A549 (cell line): ENCODE results near the gene ABLIM3.

Experiments used
- CBX2 ChIP-seq: fragments of 200-600 bp; sonication (generic); IDR thresholded peaks from 2 replicates; pipeline ENCODE4 v1.6.1; 2016; ENCODE audit warnings: low read depth, mild to moderate bottlenecking, borderline replicate concordance
- CTCF ChIP-seq: fragments of >200 bp; sonication (Bioruptor Twin); formaldehyde crosslinking; IDR thresholded peaks from 3 replicates; pipeline ENCODE4 v1.5.1; 2016
- EP300 ChIP-seq, 2 experiments: fragments of >200 bp; sonication (Bioruptor Twin); formaldehyde crosslinking; IDR thresholded peaks; 2 replicates in 1 of 2; 3 replicates in 1 of 2; pipeline ENCODE4 v1.6.1; 2016 to 2017
- HOXB5 ChIP-seq: fragments of 250-450 bp; sonication (Bioruptor Pico); IDR thresholded peaks from 2 replicates; pipeline ENCODE4 v1.5.0; 2020; ENCODE audit warnings: mild to moderate bottlenecking, moderate library complexity
- POLR2A ChIP-seq: IDR thresholded peaks from 2 replicates; pipeline ENCODE4 v1.6.1; 2012; ENCODE audit warnings: mild to moderate bottlenecking, low read length
- ZC3H11A ChIP-seq: fragments of 450-650 bp; IDR thresholded peaks from 2 replicates; pipeline ENCODE4 v1.6.1; 2014; ENCODE audit warnings: antibody characterized with exemption, mild to moderate bottlenecking
- ZFP36 ChIP-seq: fragments of 450-650 bp; IDR thresholded peaks from 2 replicates; pipeline ENCODE4 v1.6.1; 2014; ENCODE audit warnings: borderline replicate concordance; ENCODE audit not compliant: partially characterized antibody
- TF ChIP-seq, protein P1 (sequence below): fragments of >200 bp; sonication (Bioruptor Twin); formaldehyde crosslinking; IDR thresholded peaks from 3 replicates; pipeline ENCODE4 v1.6.1; 2016

GRCh38 chr5:149257131-149257530 lies 115.8 kb downstream of the ABLIM3 start:
- TF ChIP-seq CTCF (no peak), ZC3H11A (no peak), POLR2A (no peak), EP300 (IDR thresholded peaks at IDR 0.05) (no peak), CBX2 (no peak), ZFP36 (no peak), HOXB5 (CRISPR knock-in tag) (no peak)
- TF ChIP-seq, protein P1, sequence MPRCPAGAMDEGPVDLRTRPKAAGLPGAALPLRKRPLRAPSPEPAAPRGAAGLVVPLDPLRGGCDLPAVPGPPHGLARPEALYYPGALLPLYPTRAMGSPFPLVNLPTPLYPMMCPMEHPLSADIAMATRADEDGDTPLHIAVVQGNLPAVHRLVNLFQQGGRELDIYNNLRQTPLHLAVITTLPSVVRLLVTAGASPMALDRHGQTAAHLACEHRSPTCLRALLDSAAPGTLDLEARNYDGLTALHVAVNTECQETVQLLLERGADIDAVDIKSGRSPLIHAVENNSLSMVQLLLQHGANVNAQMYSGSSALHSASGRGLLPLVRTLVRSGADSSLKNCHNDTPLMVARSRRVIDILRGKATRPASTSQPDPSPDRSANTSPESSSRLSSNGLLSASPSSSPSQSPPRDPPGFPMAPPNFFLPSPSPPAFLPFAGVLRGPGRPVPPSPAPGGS: no peak
